WTC11 (cell line): ENCODE data around the gene MYH10. TPM values are rescaled to one million over a fixed set of nuclear protein-coding genes. Genes with fewer than 3 reads are reported as not detected.

Experiments used
- ATAC-seq: fragments of 200-7000 bp; cut with Tn5 transposase; 2 replicates; pipeline ENCODE4 v1.10.0; 2021; ENCODE audit warnings: mild to moderate bottlenecking, moderate library complexity
- CTCF ChIA-PET: fragments of 300-600 bp; sonication (Branson Sonifier 250); formaldehyde crosslinking; loops from one replicate; lab custom pipeline; 2021; ENCODE audit warnings: antibody characterized with exemption; lab: Charles Lee
- POLR2A ChIA-PET: fragments of 350-600 bp; sonication (Branson Sonifier 250); formaldehyde crosslinking; loops from one replicate; lab custom pipeline; 2021; ENCODE audit warnings: antibody characterized with exemption; lab: Charles Lee
- DNase-seq: peaks from one replicate; pipeline ENCODE4 v3.0.0; 2021; ENCODE audit warnings: low spot score
- H3K27ac Mint-ChIP-seq: 2 replicates; pipeline ENCODE4 v1.8.0; 2021; ENCODE audit warnings: mixed read lengths
- H3K27me3 Mint-ChIP-seq: 2 replicates; pipeline ENCODE4 v1.8.0; 2021; ENCODE audit warnings: low read depth, mild to moderate bottlenecking, moderate library complexity, mixed read lengths
- H3K36me3 Mint-ChIP-seq: 2 replicates; pipeline ENCODE4 v1.8.0; 2021; ENCODE audit warnings: mixed read lengths
- H3K4me1 Mint-ChIP-seq: 2 replicates; pipeline ENCODE4 v1.8.0; 2022; ENCODE audit warnings: mixed read lengths
- H3K4me3 Mint-ChIP-seq: 2 replicates; pipeline ENCODE4 v1.8.0; 2021; ENCODE audit warnings: mild to moderate bottlenecking, moderate library complexity, mixed read lengths
- H3K9me3 Mint-ChIP-seq: 2 replicates; pipeline ENCODE4 v1.8.0; 2021; ENCODE audit warnings: mixed read lengths
- ATF2 ChIP-seq: sonication (generic); formaldehyde crosslinking; IDR thresholded peaks from 2 replicates; pipeline ENCODE4 v1.8.1; 2022; ENCODE audit warnings: low read depth, missing genetic modification reagents, borderline replicate concordance
- ATF3 ChIP-seq: sonication (generic); formaldehyde crosslinking; conservative IDR thresholded peaks from 2 replicates; pipeline ENCODE4 v1.8.1; 2022; ENCODE audit warnings: mild to moderate bottlenecking, missing genetic modification reagents
- CREB1 ChIP-seq: sonication (generic); formaldehyde crosslinking; IDR thresholded peaks from 2 replicates; pipeline ENCODE4 v1.8.0; 2023; ENCODE audit warnings: mild to moderate bottlenecking, missing genetic modification reagents
- CREM ChIP-seq: sonication (generic); formaldehyde crosslinking; IDR thresholded peaks from 2 replicates; pipeline ENCODE4 v1.8.1; 2022; ENCODE audit warnings: mild to moderate bottlenecking, missing genetic modification reagents, moderate library complexity
- FOXJ3 ChIP-seq: sonication (generic); formaldehyde crosslinking; IDR thresholded peaks from 2 replicates; pipeline ENCODE4 v1.9.0; 2021; ENCODE audit warnings: missing genetic modification reagents, mild to moderate bottlenecking, borderline replicate concordance
- FOXP1 ChIP-seq: sonication (generic); formaldehyde crosslinking; IDR thresholded peaks from 2 replicates; pipeline ENCODE4 v1.8.0; 2022; ENCODE audit warnings: missing genetic modification reagents, mild to moderate bottlenecking, moderate library complexity, borderline replicate concordance
- HMGXB4 ChIP-seq: sonication (generic); formaldehyde crosslinking; IDR thresholded peaks from 2 replicates; pipeline ENCODE4 v1.8.1; 2023; ENCODE audit warnings: mild to moderate bottlenecking, moderate library complexity, missing genetic modification reagents
- NFYB ChIP-seq: sonication (generic); formaldehyde crosslinking; conservative IDR thresholded peaks from 2 replicates; pipeline ENCODE4 v1.8.0; 2022; ENCODE audit warnings: low read depth, missing genetic modification reagents
- NR1H2 ChIP-seq: sonication (generic); formaldehyde crosslinking; IDR thresholded peaks from 2 replicates; pipeline ENCODE4 v1.9.0; 2021; ENCODE audit warnings: mild to moderate bottlenecking, moderate library complexity, missing genetic modification reagents
- NR2C2 ChIP-seq: sonication (generic); formaldehyde crosslinking; IDR thresholded peaks from 2 replicates; pipeline ENCODE4 v1.8.0; 2022; ENCODE audit warnings: mild to moderate bottlenecking, missing genetic modification reagents
- PRDM15 ChIP-seq: sonication (generic); formaldehyde crosslinking; IDR thresholded peaks from 2 replicates; pipeline ENCODE4 v1.8.0; 2022; ENCODE audit warnings: missing genetic modification reagents
- PREB ChIP-seq: sonication (generic); formaldehyde crosslinking; IDR thresholded peaks from 2 replicates; pipeline ENCODE4 v1.8.1; 2022; ENCODE audit warnings: mild to moderate bottlenecking, missing genetic modification reagents, moderate library complexity, borderline replicate concordance
- RORB ChIP-seq: fragments of 250-450 bp; sonication (Bioruptor Pico); IDR thresholded peaks from 2 replicates; pipeline ENCODE4 v1.9.0; 2021; ENCODE audit warnings: mild to moderate bottlenecking
- SMAD4 ChIP-seq: sonication (generic); formaldehyde crosslinking; IDR thresholded peaks from 2 replicates; pipeline ENCODE4 v1.8.0; 2022; ENCODE audit warnings: mild to moderate bottlenecking, missing genetic modification reagents
- ZNF121 ChIP-seq: sonication (generic); formaldehyde crosslinking; IDR thresholded peaks from 2 replicates; pipeline ENCODE4 v1.8.0; 2023; ENCODE audit warnings: missing genetic modification reagents
- ZNF138 ChIP-seq: sonication (generic); formaldehyde crosslinking; conservative IDR thresholded peaks from 2 replicates; pipeline ENCODE4 v1.8.1; 2022; ENCODE audit warnings: mild to moderate bottlenecking, moderate library complexity, missing genetic modification reagents
- ZNF281 ChIP-seq: sonication (generic); formaldehyde crosslinking; IDR thresholded peaks from 2 replicates; pipeline ENCODE4 v1.8.0; 2023; ENCODE audit warnings: mild to moderate bottlenecking, missing genetic modification reagents
- ZNF317 ChIP-seq: sonication (generic); formaldehyde crosslinking; IDR thresholded peaks from 2 replicates; pipeline ENCODE4 v1.8.1; 2023; ENCODE audit warnings: low read depth, mild to moderate bottlenecking, moderate library complexity, missing genetic modification reagents, borderline replicate concordance
- ZNF425 ChIP-seq: fragments of 250-450 bp; sonication (Bioruptor Pico); conservative IDR thresholded peaks from 2 replicates; pipeline ENCODE4 v1.9.0; 2021; ENCODE audit warnings: mild to moderate bottlenecking
- total RNA-seq: library from RNA; stranded (reverse); gene quantifications from 3 replicates; pipeline ENCODE4 v1.2.3, GENCODE V29; 2021

The MYH10 gene
- total RNA-seq, 1 experiment from 2014 or later, result 231 TPM

GRCh38 chr17:8426802-8427201, 203.7 kb downstream of the MYH10 start:
- Mint-ChIP-seq H3K9me3 (no peaks in the 10 kb centered on the region), H3K27ac (no peak overlapping the region), H3K4me1 (no peaks in the 10 kb centered on the region), H3K36me3 (no peaks in the 10 kb centered on the region), H3K27me3 (no peaks in the 10 kb centered on the region; the same call in 1 of the 2 replicates), H3K4me3 (no peak overlapping the region)
- ChIA-PET CTCF (interaction anchor here (1.0 kb wide), 1 partner anchor 17 kb away, joined by 4 read pairs; no protein-coding TSS in a partner anchor), POLR2A (no interaction called here)
- DNase-seq (no peak), ATAC-seq (peak; percentile 44; the same call in 1 of the 2 replicates)
- TF ChIP-seq ZNF138 (CRISPR knock-in tag) (no peak), CREB1 (CRISPR knock-in tag) (no peak), PRDM15 (no peak), CREM (CRISPR knock-in tag) (no peak), FOXJ3 (CRISPR knock-in tag) (no peak), PREB (CRISPR knock-in tag) (no peak), ZNF121 (CRISPR knock-in tag) (no peak), ZNF317 (CRISPR knock-in tag) (no peak), NFYB (CRISPR knock-in tag) (no peak), FOXP1 (no peak), ZNF281 (CRISPR knock-in tag) (no peak), ZNF425 (CRISPR knock-in tag) (no peak), NR1H2 (no peak)

GRCh38 chr17:8426094-8426720, 204.3 kb downstream of the MYH10 start:
- Mint-ChIP-seq H3K36me3 (no peaks in the 10 kb centered on the region), H3K4me1 (no peaks in the 10 kb centered on the region), H3K27me3 (peaks cover 4% of the 10 kb centered on the region), H3K27ac (no peak overlapping the region), H3K4me3 (no peak overlapping the region), H3K9me3 (no peaks in the 10 kb centered on the region)
- no peak for ATAC-seq
- ChIA-PET POLR2A (no interaction called here), CTCF (interaction anchor here (1.0 kb wide), 1 partner anchor 42 kb away, joined by 4 read pairs; no protein-coding TSS in a partner anchor)
- DNase-seq, result no peak
- TF ChIP-seq SMAD4 (CRISPR knock-in tag) (no peak), HMGXB4 (CRISPR knock-in tag) (no peak), NR2C2 (CRISPR knock-in tag) (no peak), ATF3 (CRISPR knock-in tag) (no peak), RORB (CRISPR knock-in tag) (no peak), ATF2 (no peak)
